K562 (cell line): ENCODE measurements around the gene DYRK1A. TPM values are rescaled to one million over a fixed set of nuclear protein-coding genes. Genes with fewer than 3 reads are reported as not detected.
A peak's percentile ranks its signal among the peaks of the same experiment; 100 is the strongest.

ENCODE experiments used
- ARID1B ChIP-seq: fragments of 450-650 bp; IDR thresholded peaks from 2 replicates; pipeline ENCODE4 v1.6.1; 2016; ENCODE audit warnings: antibody characterized with exemption, mild to moderate bottlenecking, inconsistent platforms
- CAMTA2 ChIP-seq: fragments of 250-450 bp; sonication (Bioruptor Pico); conservative IDR thresholded peaks from 2 replicates; pipeline ENCODE4 v1.5.1; 2022
- CBFA2T2 ChIP-seq: fragments of 450-650 bp; conservative IDR thresholded peaks from 2 replicates; pipeline ENCODE4 v1.6.1; 2017; ENCODE audit warnings: mild to moderate bottlenecking
- CBFB ChIP-seq: sonication (generic); formaldehyde crosslinking; IDR thresholded peaks from 2 replicates; pipeline ENCODE4 v1.4.0; 2020; ENCODE audit warnings: mild to moderate bottlenecking, missing genetic modification reagents
- CTCF ChIP-seq, 3 experiments: IDR thresholded peaks in 2 of 3; conservative IDR thresholded peaks in 1 of 3; 2 replicates each; pipeline ENCODE4 v1.5.1; 2011 to 2012; ENCODE audit warnings: low read length in 3 of 3, mild to moderate bottlenecking in 3 of 3, control low read depth in 2 of 3, improper control_type of control experiment in 1 of 3, inconsistent platforms in 1 of 3, low read depth in 1 of 3, mixed read lengths in 1 of 3, moderate library complexity in 1 of 3; ENCODE audit not compliant: insufficient read depth in 2 of 3
- ELF1 ChIP-seq: fragments of 200-800 bp; sonication (Bioruptor generic); IDR thresholded peaks from 2 replicates; pipeline ENCODE4 v1.6.1; 2016; ENCODE audit warnings: missing genetic modification characterization, missing compliant biosample characterization
- ESRRB ChIP-seq: fragments of 250-450 bp; sonication (Bioruptor Pico); IDR thresholded peaks from 2 replicates; pipeline ENCODE4 v1.5.0; 2020; ENCODE audit warnings: mild to moderate bottlenecking, moderate library complexity, borderline replicate concordance
- HIVEP1 ChIP-seq: fragments of 250-450 bp; sonication (Bioruptor Pico); IDR thresholded peaks from 2 replicates; pipeline ENCODE4 v1.4.0; 2020; ENCODE audit warnings: mild to moderate bottlenecking
- MLLT1 ChIP-seq, 2 experiments: fragments of 450-650 bp; IDR thresholded peaks; 2 replicates each; pipeline ENCODE4 v1.6.1; 2016
- RCOR1 ChIP-seq, 2 experiments: IDR thresholded peaks; 2 replicates each; pipeline ENCODE4 v1.6.1; 2012; ENCODE audit warnings: low read depth in 2 of 2, low read length in 2 of 2, borderline replicate concordance in 1 of 2, improper control_type of control experiment in 1 of 2
- SREBF2 ChIP-seq: sonication (generic); formaldehyde crosslinking; IDR thresholded peaks from 2 replicates; pipeline ENCODE4 v1.4.0; 2020; ENCODE audit warnings: mild to moderate bottlenecking, missing genetic modification reagents
- SRF ChIP-seq, 2 experiments: fragments of 250-450, 450-650 bp in 1 of 2; sonication (Bioruptor Pico) in 1 of 2; sonication (generic) in 1 of 2; formaldehyde crosslinking; IDR thresholded peaks; 2 replicates each; pipeline versions ENCODE4 v1.5.0 to v1.5.1; 2020 to 2022; ENCODE audit warnings: mild to moderate bottlenecking in 1 of 2, missing genetic modification reagents in 1 of 2
- STAG1 ChIP-seq: sonication (generic); formaldehyde crosslinking; IDR thresholded peaks from 2 replicates; pipeline ENCODE4 v1.5.0; 2020; ENCODE audit warnings: missing genetic modification reagents, borderline replicate concordance
- ZNF766 ChIP-seq: fragments of 200-800 bp; sonication (Bioruptor generic); conservative IDR thresholded peaks from 2 replicates; pipeline ENCODE4 v1.6.1; 2016; ENCODE audit warnings: missing genetic modification characterization, missing compliant biosample characterization
- polyA plus RNA-seq, 8 experiments: library from polyadenylated mRNA; depleted of rRNA in 4 of 8; stranded (reverse) in 5 of 8; unstranded in 3 of 8; fragments of >200 nt; fragmentation: Nextera tagmentation in 2 of 8; fragmentation: Illumina TruSeq in 1 of 8; extraction: Ambion mirVana in 2 of 8; extraction: Trizol in 1 of 8; gene quantifications; 2 replicates each; pipeline versions ENCODE4 v1.2.1 to v1.2.3, GENCODE V29; 2011 to 2014; ENCODE audit warnings: inconsistent platforms in 1 of 8, missing spikeins in 1 of 8
- total RNA-seq, 7 experiments: library from RNA; depleted of rRNA in 6 of 7; stranded (reverse); fragments of >200 nt in 6 of 7; fragmentation: Illumina TruSeq in 2 of 7; extraction: Trizol in 2 of 7; gene quantifications; 2 replicates each; pipeline versions ENCODE4 v1.2.1 to v1.2.3, GENCODE V29; 2011 to 2021; ENCODE audit warnings: low replicate concordance in 1 of 7
- TF ChIP-seq, protein P1 (sequence below): fragments of 250-450 bp; sonication (Bioruptor Pico); IDR thresholded peaks from 2 replicates; pipeline ENCODE4 v1.5.1; 2021; ENCODE audit warnings: mild to moderate bottlenecking
- TF ChIP-seq, protein P2 (sequence below): sonication (generic); formaldehyde crosslinking; IDR thresholded peaks from 2 replicates; pipeline ENCODE4 v1.8.1; 2022; ENCODE audit warnings: missing genetic modification reagents
- TF ChIP-seq, protein P3 (sequence below): sonication (generic); formaldehyde crosslinking; IDR thresholded peaks from 2 replicates; pipeline ENCODE4 v1.8.0; 2023; ENCODE audit warnings: missing genetic modification reagents, mild to moderate bottlenecking, borderline replicate concordance

DYRK1A gene
- total and polyA plus RNA-seq, 9 of the 15 experiments (the other 6 are each of a cell fraction or from before 2014, with no cell fraction given): 3.7 to 64.8 (median 42.3) TPM

GRCh38 chr21:37455504-37455911, 88.9 kb downstream of the DYRK1A start (continued):
- peak; percentile 90 for TF ChIP-seq CBFA2T2
- TF ChIP-seq SREBF2 (CRISPR knock-in tag): no peak
- TF ChIP-seq ELF1 (tag): no peak
- TF ChIP-seq HIVEP1 (CRISPR knock-in tag): no peak
- TF ChIP-seq ZNF766 (CRISPR knock-in tag): no peak
- no peak for TF ChIP-seq ESRRB (CRISPR knock-in tag)
- peak; percentile 96 for TF ChIP-seq ARID1B
- TF ChIP-seq, protein P1, sequence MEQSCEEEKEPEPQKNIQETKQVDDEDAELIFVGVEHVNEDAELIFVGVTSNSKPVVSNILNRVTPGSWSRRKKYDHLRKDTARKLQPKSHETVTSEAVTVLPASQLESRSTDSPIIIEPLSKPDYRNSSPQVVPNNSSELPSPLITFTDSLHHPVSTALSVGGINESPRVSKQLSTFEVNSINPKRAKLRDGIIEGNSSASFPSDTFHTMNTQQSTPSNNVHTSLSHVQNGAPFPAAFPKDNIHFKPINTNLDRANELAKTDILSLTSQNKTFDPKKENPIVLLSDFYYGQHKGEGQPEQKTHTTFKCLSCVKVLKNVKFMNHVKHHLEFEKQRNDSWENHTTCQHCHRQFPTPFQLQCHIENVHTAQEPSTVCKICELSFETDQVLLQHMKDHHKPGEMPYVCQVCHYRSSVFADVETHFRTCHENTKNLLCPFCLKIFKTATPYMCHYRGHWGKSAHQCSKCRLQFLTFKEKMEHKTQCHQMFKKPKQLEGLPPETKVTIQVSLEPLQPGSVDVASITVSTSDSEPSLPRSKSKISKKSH (CRISPR knock-in tag): no peak
- peak; percentile 56 to 81; a peak in 1 of 4 replicates for TF ChIP-seq MLLT1 (IDR thresholded peaks at IDR 0.05)
- TF ChIP-seq, protein P2, sequence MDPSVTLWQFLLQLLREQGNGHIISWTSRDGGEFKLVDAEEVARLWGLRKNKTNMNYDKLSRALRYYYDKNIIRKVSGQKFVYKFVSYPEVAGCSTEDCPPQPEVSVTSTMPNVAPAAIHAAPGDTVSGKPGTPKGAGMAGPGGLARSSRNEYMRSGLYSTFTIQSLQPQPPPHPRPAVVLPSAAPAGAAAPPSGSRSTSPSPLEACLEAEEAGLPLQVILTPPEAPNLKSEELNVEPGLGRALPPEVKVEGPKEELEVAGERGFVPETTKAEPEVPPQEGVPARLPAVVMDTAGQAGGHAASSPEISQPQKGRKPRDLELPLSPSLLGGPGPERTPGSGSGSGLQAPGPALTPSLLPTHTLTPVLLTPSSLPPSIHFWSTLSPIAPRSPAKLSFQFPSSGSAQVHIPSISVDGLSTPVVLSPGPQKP (CRISPR knock-in tag): no peak
- TF ChIP-seq RCOR1 (IDR thresholded peaks at IDR 0.05; ENCODE audit: borderline replicate concordance in 1 of 2, low read depth in 2 of 2, low read length in 2 of 2): peak; percentile 46 to 90; a peak in 3 of 4 replicates
- no peak for TF ChIP-seq STAG1 (CRISPR knock-in tag)
- no peak for TF ChIP-seq CBFB (CRISPR knock-in tag)
- no peak for TF ChIP-seq CTCF (IDR thresholded peaks at IDR 0.05 in 2 of 3, conservative IDR thresholded peaks at IDR 0.05 in 1 of 3; ENCODE audit: insufficient read depth in 2 of 3, low read depth in 1 of 3, low read length in 3 of 3)
- TF ChIP-seq SRF (CRISPR knock-in tag; IDR thresholded peaks at IDR 0.05): no peak
- TF ChIP-seq CAMTA2 (CRISPR knock-in tag): no peak
- TF ChIP-seq, protein P3, sequence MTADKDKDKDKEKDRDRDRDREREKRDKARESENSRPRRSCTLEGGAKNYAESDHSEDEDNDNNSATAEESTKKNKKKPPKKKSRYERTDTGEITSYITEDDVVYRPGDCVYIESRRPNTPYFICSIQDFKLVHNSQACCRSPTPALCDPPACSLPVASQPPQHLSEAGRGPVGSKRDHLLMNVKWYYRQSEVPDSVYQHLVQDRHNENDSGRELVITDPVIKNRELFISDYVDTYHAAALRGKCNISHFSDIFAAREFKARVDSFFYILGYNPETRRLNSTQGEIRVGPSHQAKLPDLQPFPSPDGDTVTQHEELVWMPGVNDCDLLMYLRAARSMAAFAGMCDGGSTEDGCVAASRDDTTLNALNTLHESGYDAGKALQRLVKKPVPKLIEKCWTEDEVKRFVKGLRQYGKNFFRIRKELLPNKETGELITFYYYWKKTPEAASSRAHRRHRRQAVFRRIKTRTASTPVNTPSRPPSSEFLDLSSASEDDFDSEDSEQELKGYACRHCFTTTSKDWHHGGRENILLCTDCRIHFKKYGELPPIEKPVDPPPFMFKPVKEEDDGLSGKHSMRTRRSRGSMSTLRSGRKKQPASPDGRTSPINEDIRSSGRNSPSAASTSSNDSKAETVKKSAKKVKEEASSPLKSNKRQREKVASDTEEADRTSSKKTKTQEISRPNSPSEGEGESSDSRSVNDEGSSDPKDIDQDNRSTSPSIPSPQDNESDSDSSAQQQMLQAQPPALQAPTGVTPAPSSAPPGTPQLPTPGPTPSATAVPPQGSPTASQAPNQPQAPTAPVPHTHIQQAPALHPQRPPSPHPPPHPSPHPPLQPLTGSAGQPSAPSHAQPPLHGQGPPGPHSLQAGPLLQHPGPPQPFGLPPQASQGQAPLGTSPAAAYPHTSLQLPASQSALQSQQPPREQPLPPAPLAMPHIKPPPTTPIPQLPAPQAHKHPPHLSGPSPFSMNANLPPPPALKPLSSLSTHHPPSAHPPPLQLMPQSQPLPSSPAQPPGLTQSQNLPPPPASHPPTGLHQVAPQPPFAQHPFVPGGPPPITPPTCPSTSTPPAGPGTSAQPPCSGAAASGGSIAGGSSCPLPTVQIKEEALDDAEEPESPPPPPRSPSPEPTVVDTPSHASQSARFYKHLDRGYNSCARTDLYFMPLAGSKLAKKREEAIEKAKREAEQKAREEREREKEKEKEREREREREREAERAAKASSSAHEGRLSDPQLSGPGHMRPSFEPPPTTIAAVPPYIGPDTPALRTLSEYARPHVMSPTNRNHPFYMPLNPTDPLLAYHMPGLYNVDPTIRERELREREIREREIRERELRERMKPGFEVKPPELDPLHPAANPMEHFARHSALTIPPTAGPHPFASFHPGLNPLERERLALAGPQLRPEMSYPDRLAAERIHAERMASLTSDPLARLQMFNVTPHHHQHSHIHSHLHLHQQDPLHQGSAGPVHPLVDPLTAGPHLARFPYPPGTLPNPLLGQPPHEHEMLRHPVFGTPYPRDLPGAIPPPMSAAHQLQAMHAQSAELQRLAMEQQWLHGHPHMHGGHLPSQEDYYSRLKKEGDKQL: no peak
